Measurements from ENCODE around the gene TOP3B. TPM values are rescaled to one million over a fixed set of nuclear protein-coding genes. Genes with fewer than 3 reads are reported as not detected.

Gene TOP3B
- total and polyA plus RNA-seq, 2 donors (not counting 1 experiment from before 2014, with no cell fraction given) = 7.4 to 16.5 TPM

DNA sequence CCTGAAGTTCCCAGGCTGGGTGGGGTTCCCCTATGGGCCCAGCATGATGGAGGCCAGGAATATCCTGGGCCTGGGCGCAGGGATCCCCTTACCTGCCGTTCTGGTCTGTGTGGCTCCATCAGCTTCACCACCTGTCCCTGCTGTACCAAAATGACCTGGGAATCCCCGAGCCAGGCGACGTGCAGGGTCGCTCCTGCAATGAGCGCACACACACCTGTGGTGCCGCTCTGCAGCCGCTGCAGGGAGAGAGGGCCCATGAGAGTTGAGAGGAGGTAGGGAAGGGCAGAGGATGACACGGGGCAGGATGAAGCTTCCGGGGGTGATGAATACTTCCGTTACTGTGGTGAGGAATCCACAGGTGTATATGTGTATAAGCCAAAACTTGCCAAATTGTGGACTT lies 51.5 kb downstream of the TOP3B start:
- no peak overlapping the region for H3K4me3 ChIP-seq (replicated peaks in 1 of 4; ENCODE audit: control extremely low read depth in 1 of 4, insufficient read depth in 1 of 4, low read depth in 3 of 4, low read length in 4 of 4)
- TF ChIP-seq, protein P1, sequence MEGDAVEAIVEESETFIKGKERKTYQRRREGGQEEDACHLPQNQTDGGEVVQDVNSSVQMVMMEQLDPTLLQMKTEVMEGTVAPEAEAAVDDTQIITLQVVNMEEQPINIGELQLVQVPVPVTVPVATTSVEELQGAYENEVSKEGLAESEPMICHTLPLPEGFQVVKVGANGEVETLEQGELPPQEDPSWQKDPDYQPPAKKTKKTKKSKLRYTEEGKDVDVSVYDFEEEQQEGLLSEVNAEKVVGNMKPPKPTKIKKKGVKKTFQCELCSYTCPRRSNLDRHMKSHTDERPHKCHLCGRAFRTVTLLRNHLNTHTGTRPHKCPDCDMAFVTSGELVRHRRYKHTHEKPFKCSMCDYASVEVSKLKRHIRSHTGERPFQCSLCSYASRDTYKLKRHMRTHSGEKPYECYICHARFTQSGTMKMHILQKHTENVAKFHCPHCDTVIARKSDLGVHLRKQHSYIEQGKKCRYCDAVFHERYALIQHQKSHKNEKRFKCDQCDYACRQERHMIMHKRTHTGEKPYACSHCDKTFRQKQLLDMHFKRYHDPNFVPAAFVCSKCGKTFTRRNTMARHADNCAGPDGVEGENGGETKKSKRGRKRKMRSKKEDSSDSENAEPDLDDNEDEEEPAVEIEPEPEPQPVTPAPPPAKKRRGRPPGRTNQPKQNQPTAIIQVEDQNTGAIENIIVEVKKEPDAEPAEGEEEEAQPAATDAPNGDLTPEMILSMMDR (conservative IDR thresholded peaks at IDR 0.05 in 1 of 2, IDR thresholded peaks at IDR 0.05 in 1 of 2; ENCODE audit: low read depth in 1 of 2, low read length in 2 of 2) = no peak
- no peak for DNase-seq (ENCODE audit: low read depth in 2 of 2)
- H3K4me2 ChIP-seq (ENCODE audit: extremely low read depth, insufficient read depth, low read length) = no peak overlapping the region
- H3K9me3 ChIP-seq (ENCODE audit: control insufficient read depth, insufficient read depth, low read depth, low read length) = no peaks in the 10 kb centered on the region
- no peaks in the 10 kb centered on the region for H3K27me3 ChIP-seq (ENCODE audit: control insufficient read depth, insufficient read depth, low read length)
- H3K9ac ChIP-seq (ENCODE audit: insufficient read depth, low read length) = no peak overlapping the region
- H3K4me1 ChIP-seq (ENCODE audit: control insufficient read depth, extremely low read depth, insufficient read depth, low read length) = no peaks in the 10 kb centered on the region
- H3K27ac ChIP-seq (ENCODE audit: insufficient read depth, low read length) = no peak overlapping the region
- no peak overlapping the region for H2AFZ ChIP-seq (ENCODE audit: low read length)
- H3K79me2 ChIP-seq (ENCODE audit: control insufficient read depth, insufficient read depth, low read length) = no peaks in the 10 kb centered on the region
- peaks cover 24% of the 10 kb centered on the region for H3K36me3 ChIP-seq (ENCODE audit: control insufficient read depth, insufficient read depth, low read length)
- H4K20me1 ChIP-seq (ENCODE audit: control insufficient read depth, extremely low read depth, insufficient read depth, low read length) = no peaks in the 10 kb centered on the region

DNA sequence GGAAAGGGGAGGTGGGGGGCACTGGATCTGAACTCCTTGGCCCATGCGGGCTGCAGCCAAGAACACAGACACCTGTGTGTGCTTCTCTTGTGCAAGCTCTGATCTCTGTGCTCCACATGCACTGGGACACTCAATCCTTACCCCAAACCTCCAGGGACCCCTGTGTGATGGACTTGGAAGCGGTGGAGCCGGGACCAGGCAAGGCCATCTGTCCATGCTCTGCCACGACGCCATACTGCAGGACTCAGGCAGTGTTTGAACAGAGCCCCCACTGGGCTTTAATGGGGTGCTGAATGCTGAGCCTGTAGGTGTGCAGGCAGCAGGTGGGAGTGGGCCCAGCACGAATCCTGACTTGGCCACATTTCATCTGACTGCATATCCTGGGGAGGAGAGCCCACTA lies 53.3 kb downstream of the TOP3B start:
- H3K9me3 ChIP-seq (ENCODE audit: control insufficient read depth, insufficient read depth, low read depth, low read length) = no peaks in the 10 kb centered on the region
- H3K36me3 ChIP-seq (ENCODE audit: control insufficient read depth, insufficient read depth, low read length) = peaks cover 26% of the 10 kb centered on the region
- H3K4me1 ChIP-seq (ENCODE audit: control insufficient read depth, extremely low read depth, insufficient read depth, low read length) = no peaks in the 10 kb centered on the region
- no peaks in the 10 kb centered on the region for H3K79me2 ChIP-seq (ENCODE audit: control insufficient read depth, insufficient read depth, low read length)
- H3K4me2 ChIP-seq (ENCODE audit: extremely low read depth, insufficient read depth, low read length) = no peak overlapping the region
- H3K9ac ChIP-seq (ENCODE audit: insufficient read depth, low read length) = no peak overlapping the region
- H4K20me1 ChIP-seq (ENCODE audit: control insufficient read depth, extremely low read depth, insufficient read depth, low read length) = no peaks in the 10 kb centered on the region
- no peak for DNase-seq (ENCODE audit: low read depth in 2 of 2)
- no peak for TF ChIP-seq EZH2 (IDR thresholded peaks at IDR 0.05; ENCODE audit: low read length, missing control alignments)
- TF ChIP-seq, protein P1 (conservative IDR thresholded peaks at IDR 0.05 in 1 of 2, IDR thresholded peaks at IDR 0.05 in 1 of 2; ENCODE audit: low read depth in 1 of 2, low read length in 2 of 2) = no peak
- no peak overlapping the region for H3K27ac ChIP-seq (ENCODE audit: insufficient read depth, low read length)
- H3K27me3 ChIP-seq (ENCODE audit: control insufficient read depth, insufficient read depth, low read length) = no peaks in the 10 kb centered on the region
- no peak overlapping the region for H2AFZ ChIP-seq (ENCODE audit: low read length)
- H3K4me3 ChIP-seq (replicated peaks in 1 of 4; ENCODE audit: control extremely low read depth in 1 of 4, insufficient read depth in 1 of 4, low read depth in 3 of 4, low read length in 4 of 4) = no peak overlapping the region

DNA sequence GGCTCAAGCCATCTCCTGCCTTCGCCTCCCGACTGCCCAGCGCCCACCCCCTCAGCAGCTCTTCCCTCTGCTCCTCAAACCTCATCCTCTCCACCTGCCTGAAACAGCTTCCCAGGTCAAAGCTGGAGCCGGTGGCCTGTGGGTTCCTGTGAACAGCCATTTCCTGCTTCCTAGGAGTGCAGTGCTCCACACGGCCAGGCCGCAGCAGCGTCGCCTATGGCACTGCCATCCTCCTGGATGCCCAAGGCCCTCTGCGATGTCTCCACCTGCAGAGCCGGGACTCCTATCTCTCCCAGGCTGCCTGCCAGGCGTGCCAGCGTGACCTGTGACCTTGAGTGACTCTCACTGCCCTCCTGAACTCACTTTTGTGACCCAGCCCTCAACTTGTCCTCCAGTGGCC lies 54.5 kb downstream of the TOP3B start:
- no peak overlapping the region for H3K4me2 ChIP-seq (ENCODE audit: extremely low read depth, insufficient read depth, low read length)
- no peak overlapping the region for H3K27ac ChIP-seq (ENCODE audit: insufficient read depth, low read length)
- no peaks in the 10 kb centered on the region for H3K4me1 ChIP-seq (ENCODE audit: control insufficient read depth, extremely low read depth, insufficient read depth, low read length)
- no peak for DNase-seq (ENCODE audit: low read depth in 2 of 2)
- H3K4me3 ChIP-seq (replicated peaks in 1 of 4; ENCODE audit: control extremely low read depth in 1 of 4, insufficient read depth in 1 of 4, low read depth in 3 of 4, low read length in 4 of 4) = no peak overlapping the region
- no peaks in the 10 kb centered on the region for H3K79me2 ChIP-seq (ENCODE audit: control insufficient read depth, insufficient read depth, low read length)
- no peaks in the 10 kb centered on the region for H4K20me1 ChIP-seq (ENCODE audit: control insufficient read depth, extremely low read depth, insufficient read depth, low read length)
- H3K9ac ChIP-seq (ENCODE audit: insufficient read depth, low read length) = no peak overlapping the region
- H3K9me3 ChIP-seq (ENCODE audit: control insufficient read depth, insufficient read depth, low read depth, low read length) = no peaks in the 10 kb centered on the region
- H2AFZ ChIP-seq (ENCODE audit: low read length) = no peak overlapping the region
- TF ChIP-seq, protein P1 (conservative IDR thresholded peaks at IDR 0.05 in 1 of 2, IDR thresholded peaks at IDR 0.05 in 1 of 2; ENCODE audit: low read depth in 1 of 2, low read length in 2 of 2) = no peak
- TF ChIP-seq EZH2 (IDR thresholded peaks at IDR 0.05; ENCODE audit: low read length, missing control alignments) = no peak
- H3K36me3 ChIP-seq (ENCODE audit: control insufficient read depth, insufficient read depth, low read length) = peaks cover 18% of the 10 kb centered on the region
- H3K27me3 ChIP-seq (ENCODE audit: control insufficient read depth, insufficient read depth, low read length) = no peaks in the 10 kb centered on the region

Data from fibroblast of lung (primary cell).